ENCODE data around the gene VEPH1.

VEPH1 gene

GRCh38 chr3:157488144-157488543 is 15.1 kb downstream of the VEPH1 start:
- no peaks in the 10 kb centered on the region for H3K27me3 ChIP-seq (ENCODE audit: low read length)
- no peak overlapping the region for H3K4me3 ChIP-seq (ENCODE audit: insufficient read depth, low read length, poor library complexity, severe bottlenecking)
- H3K79me2 ChIP-seq (ENCODE audit: insufficient read depth, low read length) = no peaks in the 10 kb centered on the region
- no peaks in the 10 kb centered on the region for H3K9me3 ChIP-seq (ENCODE audit: insufficient read depth, low read length)
- TF ChIP-seq EZH2phosphoT487 (conservative IDR thresholded peaks at IDR 0.05; ENCODE audit: low read length) = no peak
- TF ChIP-seq CTCF (IDR thresholded peaks at IDR 0.05; ENCODE audit: insufficient read depth, low read length, poor library complexity, severe bottlenecking) = no peak
- H2AFZ ChIP-seq (ENCODE audit: low read depth, low read length, severe bottlenecking) = no peak overlapping the region
- no peaks in the 10 kb centered on the region for H4K20me1 ChIP-seq (ENCODE audit: low read depth, low read length)
- H3K9ac ChIP-seq (ENCODE audit: low read length) = no peak overlapping the region
- H3K9me2 ChIP-seq (replicated peaks; ENCODE audit: insufficient read depth, low read length) = no peaks in the 10 kb centered on the region
- no peaks in the 10 kb centered on the region for H3K36me3 ChIP-seq (ENCODE audit: low read length)
- no peaks in the 10 kb centered on the region for H3F3A ChIP-seq (ENCODE audit: insufficient read depth)
- H3K27ac ChIP-seq (ENCODE audit: low read depth, low read length) = no peak overlapping the region
- no peak overlapping the region for H3K4me2 ChIP-seq (ENCODE audit: low read depth, low read length, poor library complexity, severe bottlenecking)

GRCh38 chr3:157487339-157487738 is 15.9 kb downstream of the VEPH1 start:
- H3K27me3 ChIP-seq (ENCODE audit: low read length) = no peaks in the 10 kb centered on the region
- no peak for TF ChIP-seq EZH2phosphoT487 (conservative IDR thresholded peaks at IDR 0.05; ENCODE audit: low read length)
- no peak for TF ChIP-seq CTCF (IDR thresholded peaks at IDR 0.05; ENCODE audit: insufficient read depth, low read length, poor library complexity, severe bottlenecking)
- H4K20me1 ChIP-seq (ENCODE audit: low read depth, low read length) = no peaks in the 10 kb centered on the region
- no peaks in the 10 kb centered on the region for H3K36me3 ChIP-seq (ENCODE audit: low read length)
- H3K79me2 ChIP-seq (ENCODE audit: insufficient read depth, low read length) = no peaks in the 10 kb centered on the region
- no peak overlapping the region for H3K4me3 ChIP-seq (ENCODE audit: insufficient read depth, low read length, poor library complexity, severe bottlenecking)
- H3K4me2 ChIP-seq (ENCODE audit: low read depth, low read length, poor library complexity, severe bottlenecking) = no peak overlapping the region
- H2AFZ ChIP-seq (ENCODE audit: low read depth, low read length, severe bottlenecking) = no peak overlapping the region
- H3F3A ChIP-seq (ENCODE audit: insufficient read depth) = no peaks in the 10 kb centered on the region
- H3K27ac ChIP-seq (ENCODE audit: low read depth, low read length) = no peak overlapping the region
- H3K9ac ChIP-seq (ENCODE audit: low read length) = no peak overlapping the region
- H3K9me3 ChIP-seq (ENCODE audit: insufficient read depth, low read length) = no peaks in the 10 kb centered on the region
- no peaks in the 10 kb centered on the region for H3K9me2 ChIP-seq (replicated peaks; ENCODE audit: insufficient read depth, low read length)

- H3F3A ChIP-seq (ENCODE audit: insufficient read depth) = no peaks in the 10 kb centered on the region
- H3K27me3 ChIP-seq (ENCODE audit: low read length) = no peaks in the 10 kb centered on the region
These were observed 23.6 kb downstream of the VEPH1 start for GRCh38 chr3:157479464-157480243.

More at GRCh38 chr3:157479464-157480243, 23.6 kb downstream of the VEPH1 start:
- Histone ChIP-seq H4K20me1 (ENCODE audit: low read depth, low read length) (no peaks in the 10 kb centered on the region), H3K4me2 (ENCODE audit: low read depth, low read length, poor library complexity, severe bottlenecking) (no peak overlapping the region), H2AFZ (ENCODE audit: low read depth, low read length, severe bottlenecking) (no peak overlapping the region), H3K27ac (ENCODE audit: low read depth, low read length) (no peak overlapping the region), H3K9me3 (ENCODE audit: insufficient read depth, low read length) (no peaks in the 10 kb centered on the region), H3K36me3 (ENCODE audit: low read length) (no peaks in the 10 kb centered on the region), H3K4me3 (ENCODE audit: insufficient read depth, low read length, poor library complexity, severe bottlenecking) (no peak overlapping the region), H3K9me2 (replicated peaks; ENCODE audit: insufficient read depth, low read length) (no peaks in the 10 kb centered on the region), H3K79me2 (ENCODE audit: insufficient read depth, low read length) (no peaks in the 10 kb centered on the region), H3K9ac (ENCODE audit: low read length) (no peak overlapping the region)
- TF ChIP-seq CTCF (IDR thresholded peaks at IDR 0.05; ENCODE audit: insufficient read depth, low read length, poor library complexity, severe bottlenecking) (no peak), EZH2phosphoT487 (conservative IDR thresholded peaks at IDR 0.05; ENCODE audit: low read length) (no peak)

All from SU-DHL-6 (cell line).